ENCODE results near the gene HYPK. TPM values are rescaled to one million over a fixed set of nuclear protein-coding genes. Genes with fewer than 3 reads are reported as not detected.

Gene HYPK
- total and polyA plus RNA-seq, 2 experiments from 2014 or later = 7.2 to 40.1 TPM

- Mint-ChIP-seq H3K27me3 (ENCODE audit: insufficient read depth, low read depth, poor library complexity) (no peaks in the 10 kb centered on the region), H3K36me3 (ENCODE audit: low read depth) (peaks cover 89% of the 10 kb centered on the region), H3K4me1 (no peaks in the 10 kb centered on the region), H3K9me3 (no peaks in the 10 kb centered on the region), H3K27ac (no peak overlapping the region), H3K4me3 (no peak overlapping the region)
- no peaks in the 10 kb centered on the region for H3K9me2 ChIP-seq (ENCODE audit: insufficient read depth)
- H3F3A ChIP-seq (replicated peaks; ENCODE audit: low read depth) = peaks cover 26% of the 10 kb centered on the region; the same call in 1 of the 2 replicates
- H4K20me1 ChIP-seq (replicated peaks; ENCODE audit: insufficient read depth) = peaks cover 38% of the 10 kb centered on the region
- H3K79me2 ChIP-seq (replicated peaks; ENCODE audit: insufficient read depth) = peaks cover 15% of the 10 kb centered on the region; the same call in 1 of the 2 replicates
- H2AFZ ChIP-seq = no peak overlapping the region
- no peaks in the 10 kb centered on the region for H3K4me1 ChIP-seq (ENCODE audit: insufficient read depth)
- H3K4me3 ChIP-seq = no peak overlapping the region
- no peak for DNase-seq (ENCODE audit: low spot score)
- TF ChIP-seq CREB1 (CRISPR knock-in tag; IDR thresholded peaks at IDR 0.05; ENCODE audit: low read depth) = no peak
- TF ChIP-seq, protein P1, sequence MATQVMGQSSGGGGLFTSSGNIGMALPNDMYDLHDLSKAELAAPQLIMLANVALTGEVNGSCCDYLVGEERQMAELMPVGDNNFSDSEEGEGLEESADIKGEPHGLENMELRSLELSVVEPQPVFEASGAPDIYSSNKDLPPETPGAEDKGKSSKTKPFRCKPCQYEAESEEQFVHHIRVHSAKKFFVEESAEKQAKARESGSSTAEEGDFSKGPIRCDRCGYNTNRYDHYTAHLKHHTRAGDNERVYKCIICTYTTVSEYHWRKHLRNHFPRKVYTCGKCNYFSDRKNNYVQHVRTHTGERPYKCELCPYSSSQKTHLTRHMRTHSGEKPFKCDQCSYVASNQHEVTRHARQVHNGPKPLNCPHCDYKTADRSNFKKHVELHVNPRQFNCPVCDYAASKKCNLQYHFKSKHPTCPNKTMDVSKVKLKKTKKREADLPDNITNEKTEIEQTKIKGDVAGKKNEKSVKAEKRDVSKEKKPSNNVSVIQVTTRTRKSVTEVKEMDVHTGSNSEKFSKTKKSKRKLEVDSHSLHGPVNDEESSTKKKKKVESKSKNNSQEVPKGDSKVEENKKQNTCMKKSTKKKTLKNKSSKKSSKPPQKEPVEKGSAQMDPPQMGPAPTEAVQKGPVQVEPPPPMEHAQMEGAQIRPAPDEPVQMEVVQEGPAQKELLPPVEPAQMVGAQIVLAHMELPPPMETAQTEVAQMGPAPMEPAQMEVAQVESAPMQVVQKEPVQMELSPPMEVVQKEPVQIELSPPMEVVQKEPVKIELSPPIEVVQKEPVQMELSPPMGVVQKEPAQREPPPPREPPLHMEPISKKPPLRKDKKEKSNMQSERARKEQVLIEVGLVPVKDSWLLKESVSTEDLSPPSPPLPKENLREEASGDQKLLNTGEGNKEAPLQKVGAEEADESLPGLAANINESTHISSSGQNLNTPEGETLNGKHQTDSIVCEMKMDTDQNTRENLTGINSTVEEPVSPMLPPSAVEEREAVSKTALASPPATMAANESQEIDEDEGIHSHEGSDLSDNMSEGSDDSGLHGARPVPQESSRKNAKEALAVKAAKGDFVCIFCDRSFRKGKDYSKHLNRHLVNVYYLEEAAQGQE (IDR thresholded peaks at IDR 0.05; ENCODE audit: unreplicated experiment) = no peak
- H3K36me3 ChIP-seq (ENCODE audit: insufficient read depth) = peaks cover 89% of the 10 kb centered on the region
- no peak overlapping the region for H3K4me2 ChIP-seq
- peak overlapping the region; percentile 42; the same call in 1 of the 2 replicates for H3K27ac ChIP-seq (ENCODE audit: low read depth)
- no peak for ATAC-seq
- no peaks in the 10 kb centered on the region for H3K27me3 ChIP-seq (ENCODE audit: insufficient read depth)
Measured at GRCh38 chr15:43762824-43763223, 37.6 kb upstream of the HYPK start.

DNA sequence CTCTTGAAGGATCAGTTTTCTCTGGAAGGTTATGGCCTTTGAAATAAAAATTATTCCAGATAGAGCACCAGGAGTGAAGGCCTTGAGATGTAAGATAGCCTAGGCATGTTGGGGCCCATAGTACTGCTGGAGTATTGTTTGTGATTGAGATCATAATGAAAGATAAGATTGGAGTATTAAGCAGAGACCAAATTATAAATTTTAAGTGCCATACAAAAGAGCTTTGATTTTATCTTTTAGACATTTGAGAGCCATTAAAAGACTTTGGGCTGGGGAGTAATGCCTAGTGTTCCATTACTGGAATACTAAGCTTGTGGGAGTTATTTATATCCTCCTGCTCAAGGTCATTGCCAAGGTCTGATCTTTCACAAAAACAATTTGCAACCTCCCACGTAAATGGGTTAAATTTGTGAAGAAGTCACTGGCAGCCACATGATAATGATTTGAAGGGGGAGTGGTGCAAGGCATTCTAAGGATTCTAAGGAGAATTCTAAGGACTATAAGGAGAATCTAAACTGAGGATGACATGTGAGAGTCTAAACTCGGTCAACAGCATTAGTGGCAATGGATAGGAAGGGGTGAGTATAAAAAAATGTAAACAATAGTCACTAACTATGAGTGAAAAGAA is 36.5 kb upstream of the HYPK start:
- Histone ChIP-seq H3K4me1 (ENCODE audit: insufficient read depth) (no peaks in the 10 kb centered on the region), H3K9me2 (ENCODE audit: insufficient read depth) (no peaks in the 10 kb centered on the region), H3K36me3 (ENCODE audit: insufficient read depth) (peaks cover 90% of the 10 kb centered on the region), H4K20me1 (replicated peaks; ENCODE audit: insufficient read depth) (peaks cover 42% of the 10 kb centered on the region), H3K4me3 (no peak overlapping the region), H3K79me2 (replicated peaks; ENCODE audit: insufficient read depth) (peaks cover 15% of the 10 kb centered on the region; the same call in 1 of the 2 replicates), H3K27me3 (ENCODE audit: insufficient read depth) (no peaks in the 10 kb centered on the region), H3K4me2 (no peak overlapping the region), H3F3A (replicated peaks; ENCODE audit: low read depth) (peaks cover 34% of the 10 kb centered on the region; the same call in 1 of the 2 replicates), H3K27ac (ENCODE audit: low read depth) (no peak overlapping the region), H2AFZ (no peak overlapping the region)
- no peak for ATAC-seq
- no peaks in the 10 kb centered on the region for H3K4me1 Mint-ChIP-seq
- peaks cover 93% of the 10 kb centered on the region for H3K36me3 Mint-ChIP-seq (ENCODE audit: low read depth)
- H3K27ac Mint-ChIP-seq = no peak overlapping the region
- H3K27me3 Mint-ChIP-seq (ENCODE audit: insufficient read depth, low read depth, poor library complexity) = no peaks in the 10 kb centered on the region
- DNase-seq (ENCODE audit: low spot score) = no peak
- H3K9me3 Mint-ChIP-seq = no peaks in the 10 kb centered on the region
- no peak overlapping the region for H3K4me3 Mint-ChIP-seq
- TF ChIP-seq ZNF331 (CRISPR knock-in tag; IDR thresholded peaks at IDR 0.05; ENCODE audit: low read depth) (no peak), STAT1 (IDR thresholded peaks at IDR 0.05; ENCODE audit: unreplicated experiment) (no peak), ETS1 (IDR thresholded peaks at IDR 0.05) (no peak), EZH2 (IDR thresholded peaks at IDR 0.05; ENCODE audit: low read depth, unreplicated experiment) (no peak), EZH2phosphoT487 (IDR thresholded peaks at IDR 0.05; ENCODE audit: unreplicated experiment) (no peak), CREB1 (CRISPR knock-in tag; IDR thresholded peaks at IDR 0.05; ENCODE audit: low read depth) (no peak), NANOG (IDR thresholded peaks at IDR 0.05; ENCODE audit: borderline replicate concordance) (no peak)
- TF ChIP-seq, protein P1 (IDR thresholded peaks at IDR 0.05; ENCODE audit: unreplicated experiment) = no peak
